ENCODE results near the gene PLXNC1. TPM values are rescaled to one million over a fixed set of nuclear protein-coding genes. Genes with fewer than 3 reads are reported as not detected.

Gene PLXNC1
- total and polyA plus RNA-seq, 2 donors (not counting 1 experiment from before 2014, with no cell fraction given) = 15.1 to 86.9 TPM

DNA sequence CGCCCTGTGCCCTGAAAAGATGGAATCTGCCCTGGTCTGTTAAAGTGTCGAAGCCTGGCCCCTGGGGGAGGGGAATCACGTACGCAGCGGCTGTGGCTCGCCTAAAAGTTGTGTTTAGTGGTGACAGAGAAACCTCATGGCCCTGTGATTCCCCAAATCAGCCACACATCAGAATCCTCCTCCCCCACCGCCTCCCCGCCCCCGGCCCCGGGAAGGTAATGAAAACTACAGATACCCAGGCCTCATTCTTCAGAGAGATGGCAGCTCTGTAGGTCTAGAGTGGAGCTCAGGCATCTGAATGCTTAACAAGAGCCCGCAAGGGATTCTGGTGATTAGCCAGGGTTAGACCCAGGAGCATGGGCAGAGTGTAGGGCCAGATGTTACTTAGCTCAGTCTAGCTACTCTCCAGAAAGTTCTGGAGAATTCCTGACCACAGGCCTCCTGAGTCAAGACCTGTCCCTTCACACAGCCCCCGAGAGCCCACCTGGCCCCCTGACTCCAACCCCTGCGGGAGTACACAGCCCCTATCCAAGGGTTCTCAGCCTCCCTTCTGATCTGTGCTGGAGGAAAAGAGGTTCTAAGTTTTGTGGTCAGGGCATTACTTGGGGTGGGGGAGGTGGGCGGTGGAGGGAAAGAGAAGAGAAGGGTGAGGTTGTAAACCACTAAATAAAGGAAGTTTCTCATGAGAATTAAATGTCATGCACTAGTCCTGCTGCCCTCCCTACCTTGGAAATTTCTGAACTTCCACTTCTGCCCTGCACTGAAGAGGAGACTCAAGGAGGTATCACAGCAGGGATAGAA, 114.8 kb downstream of the PLXNC1 start:
- Histone ChIP-seq H3K4me1 (ENCODE audit: control insufficient read depth, extremely low read depth, insufficient read depth, low read length) (peaks cover 32% of the 10 kb centered on the region), H3K4me3 (replicated peaks in 1 of 4; ENCODE audit: control extremely low read depth in 1 of 4, insufficient read depth in 1 of 4, low read depth in 3 of 4, low read length in 4 of 4) (peak overlapping the region; percentile 63 to 75 (median 64)), H3K36me3 (ENCODE audit: control insufficient read depth, insufficient read depth, low read length) (no peaks in the 10 kb centered on the region), H3K9ac (ENCODE audit: insufficient read depth, low read length) (no peak overlapping the region), H2AFZ (ENCODE audit: low read length) (peak overlapping the region; percentile 80), H3K9me3 (ENCODE audit: control insufficient read depth, insufficient read depth, low read depth, low read length) (no peaks in the 10 kb centered on the region), H4K20me1 (ENCODE audit: control insufficient read depth, extremely low read depth, insufficient read depth, low read length) (no peaks in the 10 kb centered on the region), H3K4me2 (ENCODE audit: extremely low read depth, insufficient read depth, low read length) (peak overlapping the region; percentile 98), H3K79me2 (ENCODE audit: control insufficient read depth, insufficient read depth, low read length) (no peaks in the 10 kb centered on the region), H3K27me3 (ENCODE audit: control insufficient read depth, insufficient read depth, low read length) (no peaks in the 10 kb centered on the region), H3K27ac (ENCODE audit: insufficient read depth, low read length) (peak overlapping the region; percentile 76)
- no peak for TF ChIP-seq EZH2 (IDR thresholded peaks at IDR 0.05; ENCODE audit: low read length, missing control alignments)
- TF ChIP-seq, protein P1, sequence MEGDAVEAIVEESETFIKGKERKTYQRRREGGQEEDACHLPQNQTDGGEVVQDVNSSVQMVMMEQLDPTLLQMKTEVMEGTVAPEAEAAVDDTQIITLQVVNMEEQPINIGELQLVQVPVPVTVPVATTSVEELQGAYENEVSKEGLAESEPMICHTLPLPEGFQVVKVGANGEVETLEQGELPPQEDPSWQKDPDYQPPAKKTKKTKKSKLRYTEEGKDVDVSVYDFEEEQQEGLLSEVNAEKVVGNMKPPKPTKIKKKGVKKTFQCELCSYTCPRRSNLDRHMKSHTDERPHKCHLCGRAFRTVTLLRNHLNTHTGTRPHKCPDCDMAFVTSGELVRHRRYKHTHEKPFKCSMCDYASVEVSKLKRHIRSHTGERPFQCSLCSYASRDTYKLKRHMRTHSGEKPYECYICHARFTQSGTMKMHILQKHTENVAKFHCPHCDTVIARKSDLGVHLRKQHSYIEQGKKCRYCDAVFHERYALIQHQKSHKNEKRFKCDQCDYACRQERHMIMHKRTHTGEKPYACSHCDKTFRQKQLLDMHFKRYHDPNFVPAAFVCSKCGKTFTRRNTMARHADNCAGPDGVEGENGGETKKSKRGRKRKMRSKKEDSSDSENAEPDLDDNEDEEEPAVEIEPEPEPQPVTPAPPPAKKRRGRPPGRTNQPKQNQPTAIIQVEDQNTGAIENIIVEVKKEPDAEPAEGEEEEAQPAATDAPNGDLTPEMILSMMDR (conservative IDR thresholded peaks at IDR 0.05 in 1 of 2, IDR thresholded peaks at IDR 0.05 in 1 of 2; ENCODE audit: low read depth in 1 of 2, low read length in 2 of 2) = no peak
- DNase-seq (ENCODE audit: low read depth in 2 of 2) = no peak

- Histone ChIP-seq H2AFZ (ENCODE audit: low read length) (no peak overlapping the region), H3K4me2 (ENCODE audit: extremely low read depth, insufficient read depth, low read length) (no peak overlapping the region), H3K36me3 (ENCODE audit: control insufficient read depth, insufficient read depth, low read length) (no peaks in the 10 kb centered on the region), H3K4me1 (ENCODE audit: control insufficient read depth, extremely low read depth, insufficient read depth, low read length) (peaks cover 36% of the 10 kb centered on the region), H3K27ac (ENCODE audit: insufficient read depth, low read length) (no peak overlapping the region), H3K27me3 (ENCODE audit: control insufficient read depth, insufficient read depth, low read length) (no peaks in the 10 kb centered on the region), H3K79me2 (ENCODE audit: control insufficient read depth, insufficient read depth, low read length) (no peaks in the 10 kb centered on the region), H3K9me3 (ENCODE audit: control insufficient read depth, insufficient read depth, low read depth, low read length) (no peaks in the 10 kb centered on the region), H3K9ac (ENCODE audit: insufficient read depth, low read length) (no peak overlapping the region), H3K4me3 (replicated peaks in 1 of 4; ENCODE audit: control extremely low read depth in 1 of 4, insufficient read depth in 1 of 4, low read depth in 3 of 4, low read length in 4 of 4) (no peak overlapping the region), H4K20me1 (ENCODE audit: control insufficient read depth, extremely low read depth, insufficient read depth, low read length) (no peaks in the 10 kb centered on the region)
- TF ChIP-seq, protein P1 (conservative IDR thresholded peaks at IDR 0.05 in 1 of 2, IDR thresholded peaks at IDR 0.05 in 1 of 2; ENCODE audit: low read depth in 1 of 2, low read length in 2 of 2) = no peak
- no peak for TF ChIP-seq EZH2 (IDR thresholded peaks at IDR 0.05; ENCODE audit: low read length, missing control alignments)
- DNase-seq (ENCODE audit: low read depth in 2 of 2) = peak in 1 of 2 donors; percentile 70
Observed at GRCh38 chr12:94263905-94264561, 115.7 kb downstream of the PLXNC1 start.

DNA sequence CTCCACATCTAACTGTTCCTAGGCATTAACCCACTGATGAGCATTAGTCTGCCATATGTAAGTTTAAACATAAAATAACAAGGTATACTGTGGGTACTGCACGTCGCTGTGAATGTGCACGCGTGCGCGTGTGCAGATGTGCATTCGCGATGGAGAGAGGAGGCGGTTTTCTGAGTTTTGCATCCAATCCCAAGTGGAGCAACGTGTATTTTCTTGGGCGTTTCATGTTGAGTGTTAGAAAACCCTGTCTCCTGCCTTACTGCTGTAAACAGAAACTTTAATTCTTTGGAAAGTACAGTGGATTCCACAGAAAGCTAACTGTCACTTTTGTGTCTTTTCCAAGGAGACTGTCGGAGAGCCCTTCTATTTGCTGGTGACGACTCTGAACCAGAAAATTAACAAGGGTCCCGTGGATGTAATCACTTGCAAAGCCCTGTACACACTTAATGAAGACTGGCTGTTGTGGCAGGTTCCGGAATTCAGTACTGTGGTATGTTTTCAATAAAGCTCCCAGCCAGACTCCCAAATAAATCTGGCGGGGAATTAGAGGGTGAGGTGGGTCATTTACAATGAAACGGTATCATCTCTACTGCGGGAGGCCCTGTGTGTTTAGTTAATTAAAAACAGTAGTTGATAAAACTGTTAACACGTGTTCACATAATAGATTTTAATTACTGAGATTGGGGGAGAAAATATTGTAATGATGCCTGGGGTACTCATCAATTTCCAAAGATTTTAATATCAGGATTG, 116.5 kb downstream of the PLXNC1 start:
- H3K4me2 ChIP-seq (ENCODE audit: extremely low read depth, insufficient read depth, low read length) = no peak overlapping the region
- no peaks in the 10 kb centered on the region for H3K27me3 ChIP-seq (ENCODE audit: control insufficient read depth, insufficient read depth, low read length)
- H3K79me2 ChIP-seq (ENCODE audit: control insufficient read depth, insufficient read depth, low read length) = no peaks in the 10 kb centered on the region
- no peaks in the 10 kb centered on the region for H4K20me1 ChIP-seq (ENCODE audit: control insufficient read depth, extremely low read depth, insufficient read depth, low read length)
- no peaks in the 10 kb centered on the region for H3K36me3 ChIP-seq (ENCODE audit: control insufficient read depth, insufficient read depth, low read length)
- H2AFZ ChIP-seq (ENCODE audit: low read length) = no peak overlapping the region
- no peak overlapping the region for H3K27ac ChIP-seq (ENCODE audit: insufficient read depth, low read length)
- no peaks in the 10 kb centered on the region for H3K9me3 ChIP-seq (ENCODE audit: control insufficient read depth, insufficient read depth, low read depth, low read length)
- TF ChIP-seq EZH2 (IDR thresholded peaks at IDR 0.05; ENCODE audit: low read length, missing control alignments) = no peak
- no peak overlapping the region for H3K4me3 ChIP-seq (replicated peaks in 1 of 4; ENCODE audit: control extremely low read depth in 1 of 4, insufficient read depth in 1 of 4, low read depth in 3 of 4, low read length in 4 of 4)
- peaks cover 36% of the 10 kb centered on the region for H3K4me1 ChIP-seq (ENCODE audit: control insufficient read depth, extremely low read depth, insufficient read depth, low read length)
- DNase-seq (ENCODE audit: low read depth in 2 of 2) = no peak
- no peak overlapping the region for H3K9ac ChIP-seq (ENCODE audit: insufficient read depth, low read length)

All from fibroblast of lung (primary cell).